Body of pancreas (tissue), 4 donors: ENCODE measurements around the gene TTC28. TPM values are rescaled to one million over a fixed set of nuclear protein-coding genes. Genes with fewer than 3 reads are reported as not detected.

Experiments used
- ATAC-seq: fragments of 150-250 bp; one replicate; pipeline ENCODE4 v1.9.1; 2016
- DNase-seq, 4 donors: peaks; one replicate each; pipeline ENCODE4 v3.0.0-alpha.2; 2019
- H3K27ac ChIP-seq, 4 donors: fragments of 200-600 bp; sonication (generic); 1 replicate in 3 of 4; 2 replicates in 1 of 4; pipeline versions ENCODE4 v1.5.1 to v1.6.1; 2016 to 2019; ENCODE audit warnings: mild to moderate bottlenecking in 1 of 4, mixed read lengths in 1 of 4, moderate library complexity in 1 of 4
- H3K27me3 ChIP-seq, 2 donors: fragments of 200-600 bp; sonication (generic); one replicate each; pipeline ENCODE4 v1.6.0; 2016; ENCODE audit warnings: mild to moderate bottlenecking in 1 of 2
- H3K36me3 ChIP-seq, 2 donors: fragments of 200-600 bp; sonication (generic); replicated peaks in 1 of 2; 2 replicates each; pipeline ENCODE4 v1.5.1; 2016; ENCODE audit warnings: low read depth in 2 of 2; ENCODE audit not compliant: insufficient read depth in 1 of 2
- H3K4me1 ChIP-seq: fragments of 200-600 bp; sonication (generic); one replicate; pipeline ENCODE4 v1.6.0; 2016
- H3K4me3 ChIP-seq, 2 donors: fragments of 200-600 bp; sonication (generic); 1 replicate in 1 of 2; 2 replicates in 1 of 2; pipeline ENCODE4 v1.5.1; 2016 to 2019
- H3K9me3 ChIP-seq, 3 donors: fragments of 200-600 bp; sonication (generic); 1 replicate in 2 of 3; 2 replicates in 1 of 3; pipeline ENCODE4 v1.5.1; 2016
- POLR2A ChIP-seq, 3 donors: fragments of 450-650 bp; IDR thresholded peaks; one replicate each; pipeline ENCODE4 v1.6.1; 2016; ENCODE audit warnings: antibody characterized with exemption in 3 of 3, mild to moderate bottlenecking in 2 of 3
- WGBS, 2 donors: methylation state at CpG; one replicate each; pipeline ENCODE4 v1.1.5; 2017; 5-methylcytosine and 5-hydroxymethylcytosine counted together
- intact Hi-C: fragments of 100-400 bp; cut with DNase I; formaldehyde crosslinking; loops from one replicate; pipeline ENCODE4 v1.15.1; 2023
- total RNA-seq, 2 donors: library from RNA; depleted of rRNA; stranded (reverse); fragments of >200 nt; gene quantifications; one replicate each; pipeline ENCODE4 v1.1.0, GENCODE V29; 2016
- TF ChIP-seq, protein P1 (sequence below), 7 experiments: fragments of 450-650 bp in 4 of 7; fragments of 200-600 bp in 3 of 7; sonication (generic) in 3 of 7; IDR thresholded peaks; one replicate each; pipeline ENCODE4 v1.5.1; 2016 to 2019; ENCODE audit warnings: antibody characterized with exemption in 7 of 7

The TTC28 gene
- total RNA-seq, 2 donors from 2014 or later = 21.0 to 87.3 TPM

DNA sequence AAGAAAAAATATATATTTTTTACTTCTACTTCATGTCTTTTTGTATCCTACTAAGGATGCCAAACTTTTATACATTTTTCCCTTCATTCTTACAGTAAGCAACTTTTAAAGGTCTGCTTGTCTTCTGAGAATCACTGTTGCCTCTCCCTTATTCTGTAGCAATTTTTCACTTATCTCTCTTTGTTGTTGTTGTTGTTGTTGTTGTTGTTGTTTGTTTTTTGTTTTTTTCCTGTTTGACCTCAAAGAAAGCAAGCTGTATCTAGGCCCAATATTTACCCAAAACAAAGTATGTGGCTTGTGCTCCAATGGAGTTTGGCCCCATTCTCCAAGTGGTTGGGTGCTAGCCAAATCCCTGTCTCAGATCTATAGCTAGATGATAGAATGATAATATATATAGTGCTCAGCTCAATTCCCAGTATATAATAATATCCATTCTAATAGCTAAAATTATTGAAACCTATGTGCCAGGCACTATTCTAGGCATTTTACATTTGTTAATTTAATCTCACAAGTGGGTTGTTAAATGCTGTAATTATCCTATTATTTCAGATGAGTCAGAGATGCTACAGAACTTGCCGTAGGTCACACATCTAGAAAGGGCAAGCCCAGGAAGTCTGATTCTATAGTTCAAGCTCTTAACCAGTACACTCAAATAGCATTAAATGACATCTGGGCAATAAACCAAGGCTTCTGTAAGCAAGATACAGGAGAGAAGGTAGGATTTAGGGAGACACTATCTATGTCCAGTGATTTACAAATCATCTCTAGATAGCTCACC is 555.5 kb downstream of the TTC28 start:
- no peak overlapping the region for H3K4me3 ChIP-seq
- WGBS, 2 donors = 94 to 100% methylated on average over 1 of the region's 1 CpG
- H3K4me1 ChIP-seq = no peaks in the 10 kb centered on the region
- intact Hi-C loops = no loop called here
- DNase-seq (no peak), ATAC-seq (no peak)
- no peaks in the 10 kb centered on the region for H3K9me3 ChIP-seq
- no peaks in the 10 kb centered on the region for H3K36me3 ChIP-seq
- no peak overlapping the region for H3K27ac ChIP-seq
- no peaks in the 10 kb centered on the region for H3K27me3 ChIP-seq
- TF ChIP-seq, protein P1, sequence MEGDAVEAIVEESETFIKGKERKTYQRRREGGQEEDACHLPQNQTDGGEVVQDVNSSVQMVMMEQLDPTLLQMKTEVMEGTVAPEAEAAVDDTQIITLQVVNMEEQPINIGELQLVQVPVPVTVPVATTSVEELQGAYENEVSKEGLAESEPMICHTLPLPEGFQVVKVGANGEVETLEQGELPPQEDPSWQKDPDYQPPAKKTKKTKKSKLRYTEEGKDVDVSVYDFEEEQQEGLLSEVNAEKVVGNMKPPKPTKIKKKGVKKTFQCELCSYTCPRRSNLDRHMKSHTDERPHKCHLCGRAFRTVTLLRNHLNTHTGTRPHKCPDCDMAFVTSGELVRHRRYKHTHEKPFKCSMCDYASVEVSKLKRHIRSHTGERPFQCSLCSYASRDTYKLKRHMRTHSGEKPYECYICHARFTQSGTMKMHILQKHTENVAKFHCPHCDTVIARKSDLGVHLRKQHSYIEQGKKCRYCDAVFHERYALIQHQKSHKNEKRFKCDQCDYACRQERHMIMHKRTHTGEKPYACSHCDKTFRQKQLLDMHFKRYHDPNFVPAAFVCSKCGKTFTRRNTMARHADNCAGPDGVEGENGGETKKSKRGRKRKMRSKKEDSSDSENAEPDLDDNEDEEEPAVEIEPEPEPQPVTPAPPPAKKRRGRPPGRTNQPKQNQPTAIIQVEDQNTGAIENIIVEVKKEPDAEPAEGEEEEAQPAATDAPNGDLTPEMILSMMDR (IDR thresholded peaks at IDR 0.05) = no peak
- TF ChIP-seq POLR2A (IDR thresholded peaks at IDR 0.05) = no peak

DNA sequence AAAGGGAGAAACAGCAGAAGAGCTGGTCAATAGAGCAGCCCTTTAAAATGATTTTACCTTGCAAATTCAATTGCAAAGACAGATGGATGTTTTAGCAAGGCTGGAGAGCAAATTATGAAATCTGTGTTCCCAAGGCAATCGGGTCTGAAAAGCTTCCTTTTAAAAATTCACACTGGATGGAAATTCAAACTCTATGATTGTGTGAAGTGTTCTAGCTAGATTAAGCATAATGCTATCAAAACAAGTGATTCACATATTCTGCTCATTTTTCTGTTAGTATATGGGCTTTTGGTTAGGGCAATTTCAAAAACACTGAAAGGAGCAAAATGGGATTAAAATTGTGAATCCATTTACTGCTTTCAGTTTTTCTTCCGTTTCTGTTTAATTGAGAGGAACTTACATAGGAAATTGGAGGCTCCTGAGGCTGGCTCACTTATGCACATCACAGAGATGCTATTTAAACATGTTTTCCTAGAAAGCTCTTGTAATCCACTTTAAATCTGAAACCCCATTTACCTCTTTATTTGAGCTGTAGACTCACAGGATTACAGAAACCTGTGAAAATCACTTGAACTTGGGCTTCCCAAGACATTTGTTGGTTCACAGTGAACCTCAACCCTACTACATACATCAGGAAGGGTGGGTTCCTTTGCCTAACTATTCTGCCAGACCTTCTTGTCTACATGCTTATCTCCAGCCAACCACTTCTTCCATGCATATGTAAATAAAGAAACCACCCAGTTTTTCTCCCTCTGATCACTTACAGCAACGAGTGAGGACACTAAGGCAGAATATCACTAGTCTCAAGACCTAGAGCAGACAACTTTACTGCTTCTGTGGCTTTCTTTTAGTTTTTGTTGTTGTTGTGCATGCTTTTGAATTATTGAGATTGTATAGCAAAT is 558.7 kb downstream of the TTC28 start:
- Histone ChIP-seq H3K9me3 (no peaks in the 10 kb centered on the region), H3K27me3 (no peaks in the 10 kb centered on the region), H3K4me3 (no peak overlapping the region), H3K36me3 (no peaks in the 10 kb centered on the region), H3K27ac (no peak overlapping the region), H3K4me1 (peaks cover 12% of the 10 kb centered on the region)
- intact Hi-C loops = no loop called here
- DNase-seq = no peak
- no peak for ATAC-seq
- TF ChIP-seq POLR2A (IDR thresholded peaks at IDR 0.05) = no peak
- TF ChIP-seq, protein P1 (IDR thresholded peaks at IDR 0.05) = no peak
- 58 to 73% methylated on average over 3 of the region's 3 CpGs for WGBS, 2 donors

DNA sequence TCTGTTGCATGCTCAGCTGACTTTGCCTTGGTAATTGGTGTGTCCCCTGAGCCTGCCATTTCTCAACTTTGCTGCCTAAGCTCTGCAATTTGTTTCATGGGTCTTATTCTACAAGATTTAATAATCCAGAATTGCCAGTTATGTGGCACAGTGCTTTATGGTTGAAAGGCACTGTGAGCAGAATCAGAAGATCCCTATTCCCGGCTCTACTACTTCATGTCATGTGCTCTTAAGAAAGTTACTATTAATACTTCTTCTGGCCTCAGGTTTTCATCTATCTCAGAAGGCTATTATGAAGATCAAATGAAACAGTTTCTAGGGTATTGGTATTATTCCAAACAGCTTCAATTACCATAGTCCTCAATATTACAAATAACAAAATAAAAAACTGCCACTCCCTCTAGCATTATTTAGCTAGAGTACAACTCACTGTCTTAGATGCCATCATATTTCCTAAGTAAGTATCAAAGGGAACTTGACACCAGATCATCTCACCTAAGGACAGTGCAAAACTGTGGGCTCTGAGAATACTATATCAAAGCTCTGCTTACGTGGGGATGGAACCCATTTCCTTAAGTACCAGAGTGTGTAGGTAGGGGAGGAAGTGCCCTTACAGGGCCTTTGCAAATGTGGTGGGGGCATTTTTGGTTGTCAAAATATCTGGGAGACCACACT is 560.5 kb downstream of the TTC28 start:
- no peak overlapping the region for H3K27ac ChIP-seq
- ATAC-seq = no peak
- TF ChIP-seq, protein P1 (IDR thresholded peaks at IDR 0.05) = no peak
- TF ChIP-seq POLR2A (IDR thresholded peaks at IDR 0.05) = no peak
- H3K9me3 ChIP-seq = no peaks in the 10 kb centered on the region
- H3K27me3 ChIP-seq = no peaks in the 10 kb centered on the region
- no peak for DNase-seq
- intact Hi-C loops = no loop called here
- H3K4me3 ChIP-seq = no peak overlapping the region
- H3K4me1 ChIP-seq = peaks cover 21% of the 10 kb centered on the region
- no peaks in the 10 kb centered on the region for H3K36me3 ChIP-seq
- 96 to 100% methylated on average over 2 of the region's 2 CpGs for WGBS, 2 donors

DNA sequence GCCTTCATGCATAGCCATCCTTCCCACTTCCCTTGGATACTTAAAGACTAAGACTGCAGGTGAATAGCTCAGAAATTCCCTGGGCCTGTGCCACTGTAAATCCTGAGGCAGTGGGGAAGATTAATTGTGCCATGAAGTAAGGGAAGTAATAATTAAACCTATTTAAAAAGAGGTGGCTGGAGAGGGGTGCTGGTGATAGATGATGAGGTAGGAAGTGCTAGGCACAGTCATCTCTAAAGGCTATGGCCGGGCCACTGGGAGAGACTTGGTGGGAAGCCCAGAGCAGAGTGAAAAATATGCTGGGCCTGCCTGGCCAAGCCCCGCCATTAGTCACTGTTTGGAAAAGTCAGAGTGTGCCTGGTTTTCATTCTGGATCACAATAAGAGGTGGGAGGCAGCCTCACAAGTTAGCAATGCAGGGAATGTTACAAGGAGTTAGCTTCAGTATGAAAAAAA is 563.4 kb downstream of the TTC28 start:
- H3K36me3 ChIP-seq = no peaks in the 10 kb centered on the region
- peak overlapping the region; percentile 26 to 73 (median 56) for H3K27ac ChIP-seq
- intact Hi-C loops = no loop called here
- no peaks in the 10 kb centered on the region for H3K27me3 ChIP-seq
- DNase-seq (peak; percentile 29 to 67 (median 53)), ATAC-seq (peak; percentile 76)
- TF ChIP-seq, protein P1 (IDR thresholded peaks at IDR 0.05) = no peak
- no peak for TF ChIP-seq POLR2A (IDR thresholded peaks at IDR 0.05)
- peaks cover 38% of the 10 kb centered on the region for H3K4me1 ChIP-seq
- H3K4me3 ChIP-seq = no peak overlapping the region
- WGBS, 2 donors = 53 to 64% methylated on average over 2 of the region's 2 CpGs
- H3K9me3 ChIP-seq = no peaks in the 10 kb centered on the region
